ENCODE measurements around the gene ZKSCAN3. TPM values are rescaled to one million over a fixed set of nuclear protein-coding genes. Genes with fewer than 3 reads are reported as not detected.
"Not testable (repeated sequence)": the region's sequence is repeated elsewhere in the genome, so short reads cannot be mapped to it uniquely, and the experiment has no call there.

Gene ZKSCAN3
- total RNA-seq, 1 donor from 2014 or later = 12.3 TPM

GRCh38 chr6:28400122-28400451, 50.3 kb downstream of the ZKSCAN3 start:
- peaks cover 31% of the 10 kb centered on the region for H4K20me1 ChIP-seq (ENCODE audit: low read depth)
- DNase-seq (ENCODE audit: low spot score) = no peak
- peak overlapping the region; percentile 32 for H3K27ac ChIP-seq
- H3K4me2 ChIP-seq = peak overlapping the region; percentile 82
- H3K9ac ChIP-seq = peak overlapping the region; percentile 45
- peaks cover 10% of the 10 kb centered on the region for H3F3A ChIP-seq (ENCODE audit: low read depth)
- Mint-ChIP-seq H3K27me3 (ENCODE audit: insufficient read depth, low read depth) (peaks cover 4% of the 10 kb centered on the region), H3K36me3 (peaks cover 27% of the 10 kb centered on the region), H3K4me3 (peak overlapping the region; percentile 93), H3K4me1 (peaks cover 31% of the 10 kb centered on the region), H3K27ac (peak overlapping the region; percentile 93), H3K9me3 (no peaks in the 10 kb centered on the region)
- H3K36me3 ChIP-seq = no peaks in the 10 kb centered on the region
- H2AFZ ChIP-seq (replicated peaks) = peak overlapping the region; percentile 81
- no peaks in the 10 kb centered on the region for H3K9me3 ChIP-seq (ENCODE audit: low read depth)
- H3K79me2 ChIP-seq (ENCODE audit: low read depth) = peaks cover 46% of the 10 kb centered on the region
- TF ChIP-seq EZH2phosphoT487 (IDR thresholded peaks at IDR 0.05) (no peak), EZH2 (IDR thresholded peaks at IDR 0.05) (no peak)
- TF ChIP-seq, protein P1, sequence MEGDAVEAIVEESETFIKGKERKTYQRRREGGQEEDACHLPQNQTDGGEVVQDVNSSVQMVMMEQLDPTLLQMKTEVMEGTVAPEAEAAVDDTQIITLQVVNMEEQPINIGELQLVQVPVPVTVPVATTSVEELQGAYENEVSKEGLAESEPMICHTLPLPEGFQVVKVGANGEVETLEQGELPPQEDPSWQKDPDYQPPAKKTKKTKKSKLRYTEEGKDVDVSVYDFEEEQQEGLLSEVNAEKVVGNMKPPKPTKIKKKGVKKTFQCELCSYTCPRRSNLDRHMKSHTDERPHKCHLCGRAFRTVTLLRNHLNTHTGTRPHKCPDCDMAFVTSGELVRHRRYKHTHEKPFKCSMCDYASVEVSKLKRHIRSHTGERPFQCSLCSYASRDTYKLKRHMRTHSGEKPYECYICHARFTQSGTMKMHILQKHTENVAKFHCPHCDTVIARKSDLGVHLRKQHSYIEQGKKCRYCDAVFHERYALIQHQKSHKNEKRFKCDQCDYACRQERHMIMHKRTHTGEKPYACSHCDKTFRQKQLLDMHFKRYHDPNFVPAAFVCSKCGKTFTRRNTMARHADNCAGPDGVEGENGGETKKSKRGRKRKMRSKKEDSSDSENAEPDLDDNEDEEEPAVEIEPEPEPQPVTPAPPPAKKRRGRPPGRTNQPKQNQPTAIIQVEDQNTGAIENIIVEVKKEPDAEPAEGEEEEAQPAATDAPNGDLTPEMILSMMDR (IDR thresholded peaks at IDR 0.05) = no peak
- H3K4me1 ChIP-seq = peaks cover 23% of the 10 kb centered on the region
- H3K4me3 ChIP-seq = peak overlapping the region; percentile 82
- peaks cover 43% of the 10 kb centered on the region for H3K27me3 ChIP-seq

GRCh38 chr6:28401172-28401571, 51.4 kb downstream of the ZKSCAN3 start:
- no peaks in the 10 kb centered on the region for H3K9me3 ChIP-seq (ENCODE audit: low read depth)
- no peak overlapping the region for H3K4me2 ChIP-seq
- Mint-ChIP-seq H3K9me3 (no peaks in the 10 kb centered on the region), H3K27me3 (ENCODE audit: insufficient read depth, low read depth) (peaks cover 4% of the 10 kb centered on the region), H3K4me3 (peak overlapping the region; percentile 57), H3K36me3 (peaks cover 18% of the 10 kb centered on the region), H3K4me1 (peaks cover 23% of the 10 kb centered on the region), H3K27ac (no peak overlapping the region)
- DNase-seq (ENCODE audit: low spot score) = no peak
- no peak overlapping the region for H2AFZ ChIP-seq (replicated peaks)
- H3K4me1 ChIP-seq = peaks cover 20% of the 10 kb centered on the region
- peaks cover 35% of the 10 kb centered on the region for H3K79me2 ChIP-seq (ENCODE audit: low read depth)
- no peak overlapping the region for H3K4me3 ChIP-seq
- TF ChIP-seq EZH2phosphoT487 (IDR thresholded peaks at IDR 0.05) = no peak
- TF ChIP-seq EZH2 (IDR thresholded peaks at IDR 0.05) = no peak
- TF ChIP-seq, protein P1 (IDR thresholded peaks at IDR 0.05) = no peak
- peaks cover 10% of the 10 kb centered on the region for H3F3A ChIP-seq (ENCODE audit: low read depth)
- H3K9ac ChIP-seq = no peak overlapping the region
- peaks cover 22% of the 10 kb centered on the region for H4K20me1 ChIP-seq (ENCODE audit: low read depth)
- no peaks in the 10 kb centered on the region for H3K36me3 ChIP-seq
- no peak overlapping the region for H3K27ac ChIP-seq
- H3K27me3 ChIP-seq = peaks cover 54% of the 10 kb centered on the region

DNA sequence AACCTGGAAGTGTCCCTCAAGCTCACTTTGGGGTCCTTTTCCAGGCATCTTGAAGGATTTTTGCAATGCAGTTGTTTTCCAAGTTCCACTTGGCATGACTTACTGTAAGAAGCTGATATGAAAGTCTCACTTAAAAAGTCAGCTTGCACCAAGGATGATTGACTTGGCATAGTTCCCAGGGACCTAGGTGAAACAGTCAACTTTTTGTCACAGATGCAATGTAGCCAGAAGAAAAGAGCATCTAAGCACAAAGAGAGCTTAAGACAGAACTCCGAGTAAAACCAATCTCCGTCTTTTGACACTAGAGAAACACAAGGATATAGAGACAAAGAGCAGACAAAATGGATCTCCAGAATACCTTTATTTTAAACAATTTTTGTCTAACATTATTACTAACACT, 52.5 kb downstream of the ZKSCAN3 start:
- peaks cover 64% of the 10 kb centered on the region for H3K27me3 ChIP-seq
- no peak overlapping the region for H2AFZ ChIP-seq (replicated peaks)
- no peaks in the 10 kb centered on the region for H3K9me3 ChIP-seq (ENCODE audit: low read depth)
- no peak for TF ChIP-seq EZH2 (IDR thresholded peaks at IDR 0.05)
- TF ChIP-seq, protein P1 (IDR thresholded peaks at IDR 0.05) = no peak
- no peak for TF ChIP-seq EZH2phosphoT487 (IDR thresholded peaks at IDR 0.05)
- H3K4me2 ChIP-seq = no peak overlapping the region
- Mint-ChIP-seq H3K27ac (no peak overlapping the region), H3K4me3 (no peak overlapping the region), H3K9me3 (no peaks in the 10 kb centered on the region), H3K4me1 (peaks cover 17% of the 10 kb centered on the region), H3K36me3 (peaks cover 11% of the 10 kb centered on the region), H3K27me3 (ENCODE audit: insufficient read depth, low read depth) (peaks cover 4% of the 10 kb centered on the region)
- peaks cover 10% of the 10 kb centered on the region for H3F3A ChIP-seq (ENCODE audit: low read depth)
- H4K20me1 ChIP-seq (ENCODE audit: low read depth) = peaks cover 12% of the 10 kb centered on the region
- peaks cover 24% of the 10 kb centered on the region for H3K79me2 ChIP-seq (ENCODE audit: low read depth)
- DNase-seq (ENCODE audit: low spot score) = no peak
- H3K4me1 ChIP-seq = peaks cover 16% of the 10 kb centered on the region
- H3K27ac ChIP-seq = no peak overlapping the region
- no peaks in the 10 kb centered on the region for H3K36me3 ChIP-seq
- H3K4me3 ChIP-seq = no peak overlapping the region
- H3K9ac ChIP-seq = no peak overlapping the region

GRCh38 chr6:28403923-28404322, 54.2 kb downstream of the ZKSCAN3 start:
- H3F3A ChIP-seq (ENCODE audit: low read depth) = peaks cover 10% of the 10 kb centered on the region
- H3K4me2 ChIP-seq; H3K4me1 Mint-ChIP-seq; H3K27ac Mint-ChIP-seq; H3K4me3 ChIP-seq; H3K4me1 ChIP-seq; H3K4me3 Mint-ChIP-seq; H3K27ac ChIP-seq; H3K27me3 Mint-ChIP-seq (ENCODE audit: insufficient read depth, low read depth); H3K36me3 ChIP-seq; H3K9me3 ChIP-seq (ENCODE audit: low read depth); H4K20me1 ChIP-seq (ENCODE audit: low read depth); H3K79me2 ChIP-seq (ENCODE audit: low read depth); DNase-seq (ENCODE audit: low spot score); H3K36me3 Mint-ChIP-seq; H3K9me3 Mint-ChIP-seq; H3K9ac ChIP-seq; H2AFZ ChIP-seq (replicated peaks): not testable (repeated sequence)
- peaks cover 66% of the 10 kb centered on the region for H3K27me3 ChIP-seq
